ENCODE measurements around the gene H2AZ2.

GRCh38 chr7:44880317-44881018 lies 32.6 kb upstream of the H2AZ2 start:
- TF ChIP-seq POLR2A (IDR thresholded peaks at IDR 0.05), result no peak
- TF ChIP-seq CTCF (IDR thresholded peaks at IDR 0.05), result no peak
- TF ChIP-seq POLR2AphosphoS5 (IDR thresholded peaks at IDR 0.05), result no peak
